Measurements from ENCODE around the gene FRMD3.

The FRMD3 gene

GRCh38 chr9:83432877-83433550 is 105.2 kb downstream of the FRMD3 start:
- DNase-seq (ENCODE audit: low spot score): no peak
- TF ChIP-seq CTCF (IDR thresholded peaks at IDR 0.05; ENCODE audit: extremely low read depth, missing control alignments): no peak

- TF ChIP-seq CTCF (IDR thresholded peaks at IDR 0.05; ENCODE audit: extremely low read depth, missing control alignments): no peak
- DNase-seq (ENCODE audit: low spot score): no peak
Measured at GRCh38 chr9:83432104-83432627, 106.0 kb downstream of the FRMD3 start.

- no peak for DNase-seq (ENCODE audit: low spot score)
- TF ChIP-seq CTCF (IDR thresholded peaks at IDR 0.05; ENCODE audit: extremely low read depth, missing control alignments): no peak
Measured at GRCh38 chr9:83431101-83432060, 106.8 kb downstream of the FRMD3 start.

- no peak for TF ChIP-seq CTCF (IDR thresholded peaks at IDR 0.05; ENCODE audit: extremely low read depth, missing control alignments)
- DNase-seq (ENCODE audit: low spot score): no peak
Measured at GRCh38 chr9:83430681-83431080, 107.5 kb downstream of the FRMD3 start.

GRCh38 chr9:83429229-83429628 is 109.0 kb downstream of the FRMD3 start:
- TF ChIP-seq CTCF (IDR thresholded peaks at IDR 0.05; ENCODE audit: extremely low read depth, missing control alignments): no peak
- DNase-seq (ENCODE audit: low spot score): no peak

GRCh38 chr9:83425240-83425639 is 113.0 kb downstream of the FRMD3 start:
- no peak for DNase-seq (ENCODE audit: low spot score)
- no peak for TF ChIP-seq CTCF (IDR thresholded peaks at IDR 0.05; ENCODE audit: extremely low read depth, missing control alignments)

GRCh38 chr9:83424831-83425230 is 113.4 kb downstream of the FRMD3 start:
- DNase-seq (ENCODE audit: low spot score): no peak
- TF ChIP-seq CTCF (IDR thresholded peaks at IDR 0.05; ENCODE audit: extremely low read depth, missing control alignments): no peak

Measured in GM20000 (cell line).